HL-60 (cell line): ENCODE measurements around the gene CETP.

Experiments used
- DNase-seq, 2 experiments: peaks; one replicate each; pipeline ENCODE4 v3.0.0-alpha.2; 2010 to 2020; ENCODE audit warnings: low read depth in 1 of 2, low spot score in 1 of 2
- H3K27ac ChIP-seq: fragments of 250-450 bp; sonication (Bioruptor Pico); replicated peaks from 2 replicates; pipeline ENCODE4 v1.5.1; 2020; ENCODE audit warnings: mild to moderate bottlenecking, moderate library complexity
- H3K27me3 ChIP-seq: fragments of 250-450 bp; sonication (Bioruptor Pico); 2 replicates; pipeline ENCODE4 v1.5.1; 2021; ENCODE audit warnings: mild to moderate bottlenecking, moderate library complexity; ENCODE audit not compliant: insufficient read depth, poor library complexity, severe bottlenecking
- H3K4me3 ChIP-seq: replicated peaks from 2 replicates; pipeline ENCODE4 v1.5.1; 2011; ENCODE audit warnings: mild to moderate bottlenecking, control low read depth, low read length; ENCODE audit not compliant: insufficient read depth
- CTCF ChIP-seq: IDR thresholded peaks from one replicate; pipeline ENCODE4 v1.5.1; 2011; ENCODE audit warnings: low read length, control low read depth, inconsistent platforms; ENCODE audit not compliant: insufficient read depth
- GABPA ChIP-seq: IDR thresholded peaks from 2 replicates; pipeline ENCODE4 v1.6.1; 2012; ENCODE audit warnings: low read depth
- POLR2AphosphoS5 ChIP-seq: IDR thresholded peaks from 2 replicates; pipeline ENCODE4 v1.6.1; 2012; ENCODE audit warnings: low read depth
- SPI1 ChIP-seq: IDR thresholded peaks from 2 replicates; pipeline ENCODE4 v1.6.1; 2012; ENCODE audit warnings: low read depth, mild to moderate bottlenecking, borderline replicate concordance
- TF ChIP-seq, protein P1 (sequence below): IDR thresholded peaks from 2 replicates; pipeline ENCODE4 v1.6.1; 2012; ENCODE audit warnings: low read depth; ENCODE audit not compliant: insufficient replicate concordance

CETP gene

DNA sequence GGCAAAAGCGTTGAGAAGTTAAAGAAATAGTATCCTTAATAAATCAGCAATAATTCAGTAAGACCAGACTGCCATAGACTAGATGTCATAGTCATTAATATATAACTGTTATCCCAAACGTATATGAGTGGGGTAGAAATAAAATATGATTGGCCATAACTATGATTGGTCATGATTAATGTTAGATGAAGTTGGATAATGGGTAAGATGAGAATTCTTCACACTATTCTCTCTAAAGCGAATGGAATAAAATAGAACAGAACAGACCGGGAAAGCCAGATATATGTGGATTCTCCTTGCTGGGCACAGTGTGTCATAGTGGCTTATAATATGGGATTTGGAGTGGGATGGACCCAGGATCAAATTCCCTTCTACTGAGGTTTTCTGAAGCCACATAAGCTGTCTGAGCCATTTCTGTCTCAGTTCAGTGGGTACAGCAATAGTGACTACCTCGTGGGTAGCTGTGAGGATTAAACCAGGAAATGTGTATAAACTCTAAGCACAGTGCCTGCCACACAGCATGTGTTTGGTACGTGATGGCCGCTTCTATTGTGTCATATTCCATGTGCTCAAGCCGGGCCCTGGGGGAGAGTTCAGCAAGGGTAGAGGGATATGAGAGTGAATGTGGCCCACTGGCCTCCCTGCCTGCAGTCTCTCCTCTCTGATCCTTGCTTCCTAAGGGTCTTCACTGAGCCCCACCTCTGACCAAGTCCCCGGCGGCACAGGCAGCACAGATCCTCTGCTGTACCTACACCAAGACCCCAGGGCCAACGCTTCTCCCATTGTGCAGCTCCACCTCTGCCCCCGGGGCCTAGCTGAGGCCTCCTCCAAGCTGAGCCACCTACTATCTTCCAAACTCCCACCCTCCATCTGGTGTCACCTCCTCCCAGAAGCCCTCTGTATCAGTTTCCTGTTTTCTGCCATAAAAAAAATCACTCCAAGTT is 3.7 kb downstream of the CETP start:
- TF ChIP-seq, protein P1, sequence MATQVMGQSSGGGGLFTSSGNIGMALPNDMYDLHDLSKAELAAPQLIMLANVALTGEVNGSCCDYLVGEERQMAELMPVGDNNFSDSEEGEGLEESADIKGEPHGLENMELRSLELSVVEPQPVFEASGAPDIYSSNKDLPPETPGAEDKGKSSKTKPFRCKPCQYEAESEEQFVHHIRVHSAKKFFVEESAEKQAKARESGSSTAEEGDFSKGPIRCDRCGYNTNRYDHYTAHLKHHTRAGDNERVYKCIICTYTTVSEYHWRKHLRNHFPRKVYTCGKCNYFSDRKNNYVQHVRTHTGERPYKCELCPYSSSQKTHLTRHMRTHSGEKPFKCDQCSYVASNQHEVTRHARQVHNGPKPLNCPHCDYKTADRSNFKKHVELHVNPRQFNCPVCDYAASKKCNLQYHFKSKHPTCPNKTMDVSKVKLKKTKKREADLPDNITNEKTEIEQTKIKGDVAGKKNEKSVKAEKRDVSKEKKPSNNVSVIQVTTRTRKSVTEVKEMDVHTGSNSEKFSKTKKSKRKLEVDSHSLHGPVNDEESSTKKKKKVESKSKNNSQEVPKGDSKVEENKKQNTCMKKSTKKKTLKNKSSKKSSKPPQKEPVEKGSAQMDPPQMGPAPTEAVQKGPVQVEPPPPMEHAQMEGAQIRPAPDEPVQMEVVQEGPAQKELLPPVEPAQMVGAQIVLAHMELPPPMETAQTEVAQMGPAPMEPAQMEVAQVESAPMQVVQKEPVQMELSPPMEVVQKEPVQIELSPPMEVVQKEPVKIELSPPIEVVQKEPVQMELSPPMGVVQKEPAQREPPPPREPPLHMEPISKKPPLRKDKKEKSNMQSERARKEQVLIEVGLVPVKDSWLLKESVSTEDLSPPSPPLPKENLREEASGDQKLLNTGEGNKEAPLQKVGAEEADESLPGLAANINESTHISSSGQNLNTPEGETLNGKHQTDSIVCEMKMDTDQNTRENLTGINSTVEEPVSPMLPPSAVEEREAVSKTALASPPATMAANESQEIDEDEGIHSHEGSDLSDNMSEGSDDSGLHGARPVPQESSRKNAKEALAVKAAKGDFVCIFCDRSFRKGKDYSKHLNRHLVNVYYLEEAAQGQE, result no peak
- TF ChIP-seq POLR2AphosphoS5 (no peak), GABPA (no peak; the same call in 1 of the 2 replicates), CTCF (no peak), SPI1 (no peak)

GRCh38 chr16:56966093-56966475 is 4.3 kb downstream of the CETP start:
- Histone ChIP-seq H3K27ac (peak overlapping the region; percentile 78), H3K4me3 (no peak overlapping the region), H3K27me3 (no peaks in the 10 kb centered on the region)
- TF ChIP-seq SPI1, result no peak
- no peak for TF ChIP-seq POLR2AphosphoS5
- no peak for DNase-seq

More for the DNA sequence above, 3.7 kb downstream of the CETP start:
- DNase-seq, result peak in 1 of 2 experiments; percentile 33
- H3K27ac ChIP-seq, result peak overlapping the region; percentile 78
- H3K27me3 ChIP-seq, result no peaks in the 10 kb centered on the region
- no peak overlapping the region for H3K4me3 ChIP-seq

DNA sequence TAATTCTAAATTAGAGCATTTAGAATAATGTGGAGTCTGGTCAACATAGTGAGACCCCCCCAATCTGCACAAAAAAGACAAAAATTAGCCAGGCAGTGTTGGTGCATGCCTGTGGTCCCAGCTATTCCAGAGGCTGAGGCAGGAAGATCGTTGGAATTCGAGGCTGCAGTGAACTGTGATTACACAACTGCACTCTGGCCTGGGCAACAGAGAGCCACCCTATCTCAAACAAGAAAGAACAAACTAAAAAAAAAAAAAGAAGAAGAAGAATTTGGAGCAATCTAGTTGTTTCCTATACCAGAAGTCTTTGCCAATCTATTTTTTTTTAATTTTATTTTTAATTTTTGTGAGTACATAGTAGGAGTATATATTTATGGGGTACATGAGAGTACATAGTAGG is 6.0 kb downstream of the CETP start:
- DNase-seq, result peak in 1 of 2 experiments; percentile 27
- Histone ChIP-seq H3K27ac (peak overlapping the region; percentile 24), H3K4me3 (no peak overlapping the region), H3K27me3 (no peaks in the 10 kb centered on the region)
- TF ChIP-seq POLR2AphosphoS5 (no peak), CTCF (no peak), GABPA (no peak), SPI1 (no peak)
- TF ChIP-seq, protein P1, result no peak

DNA sequence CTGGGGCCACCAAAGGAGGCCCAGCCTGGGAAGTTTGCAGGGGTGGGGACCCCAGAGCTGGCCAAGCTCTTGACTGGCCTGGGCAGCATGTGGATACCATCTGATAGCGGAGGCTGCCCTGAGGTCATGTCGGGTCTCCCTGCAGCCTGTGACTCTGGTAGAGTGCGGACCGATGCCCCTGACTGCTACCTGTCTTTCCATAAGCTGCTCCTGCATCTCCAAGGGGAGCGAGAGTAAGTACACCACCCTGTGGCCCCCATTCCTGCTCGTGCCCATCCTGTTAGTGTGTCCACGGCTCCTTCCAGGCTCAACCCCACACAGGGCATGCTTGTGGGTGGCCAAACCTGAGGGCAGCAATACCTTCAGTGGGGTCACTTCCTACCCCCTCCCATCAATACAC is 8.0 kb downstream of the CETP start:
- no peak for DNase-seq
- Histone ChIP-seq H3K4me3 (no peak overlapping the region), H3K27ac (no peak overlapping the region), H3K27me3 (no peaks in the 10 kb centered on the region)
- TF ChIP-seq, protein P1, result no peak
- TF ChIP-seq SPI1 (no peak), GABPA (no peak), POLR2AphosphoS5 (no peak), CTCF (no peak)
